ENCODE measurements around the gene PTGER2. TPM values are rescaled to one million over a fixed set of nuclear protein-coding genes. Genes with fewer than 3 reads are reported as not detected.

The PTGER2 gene
- total RNA-seq, 1 donor from 2014 or later, result 10.9 TPM

GRCh38 chr14:52369305-52369801 lies 55.2 kb downstream of the PTGER2 start:
- no peak for DNase-seq (ENCODE audit: low spot score)

GRCh38 chr14:52370406-52370935 lies 56.4 kb downstream of the PTGER2 start:
- no peak for DNase-seq (ENCODE audit: low spot score)

GRCh38 chr14:52377940-52378339 lies 63.8 kb downstream of the PTGER2 start:
- no peak for DNase-seq (ENCODE audit: low spot score)

Other genes starting within 250 kb of the PTGER2 start
- gene NID2, start 245.3 kb upstream of the PTGER2 start, total RNA-seq, result 66.2 TPM
- 1.0 TPM for gene PTGDR, start 46.6 kb upstream of the PTGER2 start, total RNA-seq
- gene TXNDC16, start 238.2 kb downstream of the PTGER2 start, total RNA-seq, result 3.6 TPM
- gene GPR137C, start 238.5 kb downstream of the PTGER2 start, total RNA-seq, result 0.13 TPM

All from mesenteric fat pad (tissue), 1 donor.